Measurements from ENCODE around the gene PPT1. TPM values are rescaled to one million over a fixed set of nuclear protein-coding genes. Genes with fewer than 3 reads are reported as not detected.
"Not testable (repeated sequence)": the region's sequence is repeated elsewhere in the genome, so short reads cannot be mapped to it uniquely, and the experiment has no call there.

The PPT1 gene
- polyA plus RNA-seq, 1 of the 3 experiments (the other 2 are of a cell fraction): 26.0 TPM

DNA sequence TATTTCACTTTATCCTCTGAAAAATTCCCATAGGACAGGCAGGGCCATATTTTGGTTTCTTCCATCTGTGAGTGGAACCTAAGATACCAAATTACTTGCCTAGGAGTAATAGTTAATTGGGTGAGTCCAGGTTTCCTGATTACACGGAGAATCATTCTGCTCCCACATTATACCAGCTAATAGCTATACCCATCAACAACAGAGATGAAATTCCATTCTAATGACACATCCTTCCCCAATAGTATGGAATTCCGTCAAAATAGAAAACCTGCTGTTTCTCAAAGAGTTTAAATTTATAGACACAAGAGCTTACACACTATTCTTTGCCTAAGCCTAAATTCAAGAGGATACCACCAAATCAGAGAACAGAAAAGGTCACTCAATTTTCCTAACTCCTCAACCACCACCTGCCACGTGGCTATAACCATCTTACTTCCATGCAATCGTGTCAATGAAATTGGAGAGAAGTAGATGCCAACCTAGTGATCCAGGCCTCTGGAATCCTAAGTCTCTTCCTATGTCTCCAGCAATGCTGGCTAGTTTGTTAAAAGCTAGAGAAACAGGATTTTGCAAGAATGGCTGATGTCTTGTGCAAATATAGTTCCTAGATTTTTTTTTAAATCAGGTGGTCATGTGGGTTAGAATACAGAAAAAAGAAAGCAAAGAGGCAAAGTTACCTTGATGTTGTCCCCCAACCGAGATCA, 6.2 kb downstream of the PPT1 start (continued):
- no peak for TF ChIP-seq RXRA (IDR thresholded peaks at IDR 0.05; ENCODE audit: borderline replicate concordance, low read depth)

DNA sequence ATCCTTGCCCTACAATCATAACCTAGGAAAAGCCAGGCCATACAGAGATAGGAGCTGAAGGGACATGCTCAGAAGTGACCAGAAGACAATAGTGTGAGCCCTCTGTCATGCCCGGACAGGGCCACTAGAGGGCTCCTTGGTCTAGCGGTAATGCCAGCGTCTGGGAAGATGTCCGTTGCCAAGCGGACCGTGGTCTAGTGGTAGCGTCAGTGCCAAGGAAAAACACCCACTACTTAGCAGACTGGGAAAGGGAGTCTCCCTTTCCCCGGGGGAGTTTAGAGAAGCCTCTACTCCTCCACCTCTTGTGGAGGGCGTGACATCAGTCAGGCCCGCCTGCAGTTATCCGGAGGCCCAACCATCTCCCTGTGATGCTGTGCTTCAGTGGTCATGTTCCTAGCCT, 12.3 kb downstream of the PPT1 start:
- H4K20me1 ChIP-seq (ENCODE audit: insufficient read depth); H3K4me3 ChIP-seq (ENCODE audit: low read depth in 2 of 2, low read length in 1 of 2); H3K4me1 ChIP-seq (ENCODE audit: control insufficient read depth in 1 of 2, insufficient read depth in 2 of 2, low read depth in 1 of 2, low read length in 1 of 2); H3K9me2 ChIP-seq; DNase-seq; H3K9me3 ChIP-seq; H3K27me3 ChIP-seq (ENCODE audit: insufficient read depth); H2AFZ ChIP-seq (ENCODE audit: low read depth); H3K9ac ChIP-seq; H3K27ac ChIP-seq (ENCODE audit: low read depth in 2 of 2, low read length in 1 of 2); H3K79me2 ChIP-seq (ENCODE audit: insufficient read depth); POLR2A ChIA-PET; H3K4me2 ChIP-seq; H3F3A ChIP-seq (replicated peaks; ENCODE audit: insufficient read depth): not testable (repeated sequence)
- H3K36me3 ChIP-seq (replicated peaks in 1 of 2; ENCODE audit: control insufficient read depth in 1 of 2, insufficient read depth in 2 of 2, low read length in 1 of 2): peaks cover 33 to 40% of the 10 kb centered on the region in 2 experiments
- CTCF ChIA-PET: interaction anchor here (1.1 to 7.0 kb wide), 8 partner anchors 10 to 320 kb away, joined by 3 to 57 read pairs (median 6); no protein-coding TSS in a partner anchor
- TF ChIP-seq RAD21 (IDR thresholded peaks at IDR 0.05; ENCODE audit: low read length): peak; percentile 59
- peak; percentile 60 for TF ChIP-seq CTCF (IDR thresholded peaks at IDR 0.05)
- TF ChIP-seq SMC3 (IDR thresholded peaks at IDR 0.05; ENCODE audit: low read depth, low read length): peak; percentile 51
- WGBS (ENCODE audit: low lambda C conversion rate): 27% methylated on average over 8 of the region's 11 CpGs

- Histone ChIP-seq H3K4me3 (ENCODE audit: low read depth in 2 of 2, low read length in 1 of 2) (no peak overlapping the region), H3K36me3 (replicated peaks in 1 of 2; ENCODE audit: control insufficient read depth in 1 of 2, insufficient read depth in 2 of 2, low read length in 1 of 2) (peaks cover 30 to 31% of the 10 kb centered on the region in 2 experiments), H4K20me1 (ENCODE audit: insufficient read depth) (no peaks in the 10 kb centered on the region), H3K27me3 (ENCODE audit: insufficient read depth) (no peaks in the 10 kb centered on the region), H3K9me2 (no peaks in the 10 kb centered on the region), H3F3A (replicated peaks; ENCODE audit: insufficient read depth) (peaks cover 11% of the 10 kb centered on the region), H3K9ac (no peak overlapping the region), H3K4me2 (no peak overlapping the region), H3K4me1 (ENCODE audit: control insufficient read depth in 1 of 2, insufficient read depth in 2 of 2, low read depth in 1 of 2, low read length in 1 of 2) (peaks cover 0 to 3% of the 10 kb centered on the region in 2 experiments; a peak in 1 of 4 replicates), H2AFZ (ENCODE audit: low read depth) (no peak overlapping the region), H3K9me3 (no peaks in the 10 kb centered on the region), H3K27ac (ENCODE audit: low read depth in 2 of 2, low read length in 1 of 2) (no peak overlapping the region), H3K79me2 (ENCODE audit: insufficient read depth) (no peaks in the 10 kb centered on the region)
- ChIA-PET CTCF (interaction anchor here (1.4 to 7.0 kb wide), 3 partner anchors 71 to 323 kb away, joined by 4 to 57 read pairs (median 7); no protein-coding TSS in a partner anchor), POLR2A (no interaction called here)
- no peak for DNase-seq
- WGBS (ENCODE audit: low lambda C conversion rate): 66% methylated on average over 7 of the region's 7 CpGs
- TF ChIP-seq ZBTB33 (IDR thresholded peaks at IDR 0.05; ENCODE audit: borderline replicate concordance, low read depth) (no peak), GATA2 (CRISPR knock-in tag; IDR thresholded peaks at IDR 0.05) (no peak), NFIC (IDR thresholded peaks at IDR 0.05; ENCODE audit: borderline replicate concordance) (no peak), RFX5 (IDR thresholded peaks at IDR 0.05; ENCODE audit: low read length) (no peak), TEAD4 (IDR thresholded peaks at IDR 0.05; ENCODE audit: borderline replicate concordance, insufficient read depth) (no peak), GABPA (IDR thresholded peaks at IDR 0.05; ENCODE audit: low read depth) (no peak), YY1 (IDR thresholded peaks at IDR 0.05; ENCODE audit: low read depth) (no peak), TAF1 (IDR thresholded peaks at IDR 0.05; ENCODE audit: borderline replicate concordance, low read depth, low read length) (no peak)
- TF ChIP-seq, protein P1, sequence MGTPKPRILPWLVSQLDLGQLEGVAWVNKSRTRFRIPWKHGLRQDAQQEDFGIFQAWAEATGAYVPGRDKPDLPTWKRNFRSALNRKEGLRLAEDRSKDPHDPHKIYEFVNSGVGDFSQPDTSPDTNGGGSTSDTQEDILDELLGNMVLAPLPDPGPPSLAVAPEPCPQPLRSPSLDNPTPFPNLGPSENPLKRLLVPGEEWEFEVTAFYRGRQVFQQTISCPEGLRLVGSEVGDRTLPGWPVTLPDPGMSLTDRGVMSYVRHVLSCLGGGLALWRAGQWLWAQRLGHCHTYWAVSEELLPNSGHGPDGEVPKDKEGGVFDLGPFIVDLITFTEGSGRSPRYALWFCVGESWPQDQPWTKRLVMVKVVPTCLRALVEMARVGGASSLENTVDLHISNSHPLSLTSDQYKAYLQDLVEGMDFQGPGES (IDR thresholded peaks at IDR 0.05; ENCODE audit: low read depth, low read length): no peak
Measured at GRCh38 chr1:40081871-40082270, 15.2 kb downstream of the PPT1 start.

Measured in SK-N-SH (cell line).